CMK (cell line): ENCODE results near the gene GATA3.

Experiments used
- DNase-seq: peaks from one replicate; pipeline ENCODE4 v3.0.0-alpha.2; 2010; ENCODE audit warnings: low read depth

Gene GATA3

DNA sequence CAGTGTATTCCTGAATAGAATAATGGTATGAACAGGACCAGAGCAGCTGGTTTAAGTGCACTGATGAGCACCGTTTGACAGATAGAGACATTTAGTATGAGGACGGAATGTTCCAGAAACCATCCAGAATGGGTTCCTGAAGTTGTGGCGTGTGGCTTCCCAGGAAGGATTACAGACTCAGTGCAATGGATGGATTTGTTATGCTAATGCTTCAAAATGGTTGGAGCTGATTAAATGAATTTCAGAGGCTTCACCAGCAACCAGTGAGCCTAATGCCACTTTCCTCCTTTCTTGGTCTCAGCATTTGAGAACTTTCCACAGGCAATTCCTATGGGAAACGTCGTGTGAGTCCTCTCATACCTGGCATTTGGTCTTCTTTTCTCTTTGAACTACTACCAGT, 9.9 kb downstream of the GATA3 start:
- no peak for DNase-seq

DNA sequence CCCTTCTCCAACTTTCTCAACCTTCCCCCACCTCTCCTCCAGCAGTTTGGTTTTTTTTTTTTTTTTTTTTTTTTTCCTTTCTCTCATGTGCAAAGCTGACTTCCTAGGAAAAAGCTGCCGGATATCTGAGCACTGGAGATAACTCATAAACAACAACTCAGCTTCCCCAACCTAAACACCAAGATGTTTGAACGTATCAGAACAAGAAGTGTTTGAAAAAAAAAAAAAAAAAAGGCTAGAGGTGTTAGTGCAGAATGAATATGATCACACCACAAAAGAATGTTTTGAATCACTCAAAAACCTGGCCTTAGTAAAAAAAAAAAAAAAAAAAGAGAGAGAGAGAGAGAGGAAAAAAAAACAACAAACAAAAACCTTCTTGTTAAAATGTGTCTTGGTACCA, 11.2 kb downstream of the GATA3 start:
- no peak for DNase-seq

DNA sequence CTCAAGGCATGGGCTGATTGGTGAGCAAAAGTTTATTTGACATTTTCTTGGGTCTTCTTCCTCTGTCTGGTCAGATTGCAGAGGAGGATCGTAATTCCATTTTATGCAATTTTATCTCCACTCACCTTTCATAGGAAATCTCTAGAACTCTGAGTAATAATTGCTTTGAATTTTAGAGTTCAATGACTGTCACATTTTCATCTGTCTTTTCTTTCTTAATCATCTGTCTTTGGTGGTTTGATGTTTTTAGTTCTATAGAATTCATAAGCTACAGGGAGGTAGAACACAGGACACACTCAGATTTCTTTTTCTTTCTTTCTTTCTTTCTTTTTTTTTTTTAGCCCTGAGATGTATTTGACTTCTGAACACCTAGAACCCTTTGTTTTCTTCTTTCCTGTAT, 11.6 kb downstream of the GATA3 start:
- DNase-seq = no peak

GRCh38 chr10:8066797-8067196, 12.3 kb downstream of the GATA3 start:
- no peak for DNase-seq

DNA sequence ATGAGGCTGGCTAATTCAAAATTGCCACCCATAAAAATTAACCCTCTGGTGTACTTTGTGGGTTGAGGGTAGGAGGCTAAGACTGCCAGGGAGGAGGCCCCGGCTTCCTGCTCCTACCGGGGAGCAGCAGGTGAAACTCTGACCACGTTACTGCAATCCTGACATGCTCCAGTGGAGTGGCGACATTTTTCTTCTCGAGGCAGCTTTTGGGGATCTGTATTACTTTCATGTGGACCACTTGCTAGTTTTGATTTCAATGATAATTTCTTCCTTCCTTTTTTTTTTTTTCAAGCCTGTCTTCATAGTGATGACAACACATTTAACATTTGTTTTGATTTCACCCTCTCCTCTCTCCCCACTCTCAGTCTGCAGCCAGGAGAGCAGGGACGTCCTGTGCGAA, 14.6 kb downstream of the GATA3 start:
- DNase-seq = no peak

GRCh38 chr10:8069627-8070026, 15.1 kb downstream of the GATA3 start:
- no peak for DNase-seq

GRCh38 chr10:8070440-8070839, 16.0 kb downstream of the GATA3 start:
- DNase-seq = no peak

DNA sequence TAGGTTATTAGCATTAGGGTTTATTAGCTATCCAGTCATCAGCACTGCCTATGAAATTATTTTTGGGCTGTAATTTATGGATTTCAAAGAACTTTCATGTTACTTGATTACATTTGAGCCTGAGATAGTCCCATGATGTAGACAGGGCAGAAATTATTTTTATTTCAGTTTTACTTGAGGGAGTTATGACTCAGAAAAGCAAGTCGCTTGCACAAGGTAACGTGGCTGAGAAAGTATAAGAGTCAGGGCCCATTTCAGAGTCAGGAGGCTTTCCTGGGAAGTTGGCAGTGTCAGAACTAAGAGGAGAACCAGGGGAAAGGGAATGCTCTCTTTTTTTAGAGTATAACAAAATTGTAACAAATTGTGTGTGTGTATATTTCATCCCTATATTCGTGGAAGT, 16.5 kb downstream of the GATA3 start:
- no peak for DNase-seq

DNA sequence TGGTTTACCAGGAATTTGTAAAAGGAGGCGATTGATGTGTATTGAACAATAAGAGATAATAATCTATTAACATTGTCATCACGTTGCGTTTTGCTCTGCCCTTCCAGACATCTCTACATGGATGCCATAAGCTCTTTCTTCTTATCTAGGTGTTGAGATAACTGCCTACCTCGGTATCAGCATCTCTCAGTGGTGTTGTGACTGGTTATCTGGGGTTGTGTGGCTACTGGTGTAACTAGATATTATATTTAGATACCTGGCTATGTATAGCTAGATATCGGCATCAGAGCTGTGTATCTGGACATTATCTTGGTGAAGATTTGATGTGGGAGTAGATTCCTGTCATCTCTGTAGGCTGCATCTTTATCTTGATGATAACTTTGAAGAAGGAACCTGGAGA, 17.2 kb downstream of the GATA3 start:
- DNase-seq = no peak

DNA sequence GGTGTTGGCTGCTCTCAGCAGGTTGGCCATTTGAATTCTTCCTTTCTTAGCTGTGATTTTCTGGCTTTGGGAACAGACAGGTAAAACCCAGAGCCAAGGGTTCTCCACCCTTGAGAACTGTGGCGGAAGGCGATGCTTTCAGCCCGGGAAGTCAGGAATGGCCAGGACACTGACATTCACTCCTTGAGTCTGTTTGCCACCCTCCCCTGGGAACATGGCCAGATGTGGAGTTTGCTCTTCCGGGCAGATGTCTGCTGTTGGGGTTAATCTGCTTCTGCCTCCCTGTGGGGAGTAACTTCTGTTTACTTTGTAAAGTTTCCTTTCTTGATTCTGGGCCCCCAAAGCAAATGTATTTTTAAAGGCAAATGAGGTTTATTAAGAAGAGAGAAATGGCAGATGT, 17.7 kb downstream of the GATA3 start:
- DNase-seq = no peak

GRCh38 chr10:8073691-8074416, 19.4 kb downstream of the GATA3 start:
- no peak for DNase-seq

- DNase-seq = no peak
Observed at GRCh38 chr10:8074881-8075280, 20.4 kb downstream of the GATA3 start.

GRCh38 chr10:8075282-8076260, 21.1 kb downstream of the GATA3 start:
- no peak for DNase-seq

- DNase-seq = no peak
Observed at GRCh38 chr10:8076933-8077332, 22.4 kb downstream of the GATA3 start.

DNA sequence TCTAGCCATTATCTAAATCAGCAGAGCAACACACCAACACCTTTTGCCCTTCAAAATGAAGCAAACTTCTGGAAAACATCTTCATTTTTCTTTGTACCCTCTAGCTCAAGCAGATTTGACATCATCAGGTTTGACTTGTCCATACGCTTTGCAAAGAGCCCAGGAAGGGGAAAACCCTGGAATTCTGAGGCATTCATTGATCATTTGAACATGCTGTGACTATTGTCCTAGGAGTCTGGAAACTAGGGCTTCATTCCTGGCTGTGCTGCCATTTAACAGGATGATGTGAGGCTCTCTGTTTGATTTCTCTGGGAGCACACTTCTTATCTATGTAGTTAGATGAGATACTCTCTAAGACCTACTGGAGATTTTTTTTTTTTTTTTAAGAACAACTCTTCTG, 23.5 kb downstream of the GATA3 start:
- DNase-seq = no peak

- no peak for DNase-seq
Observed at GRCh38 chr10:8079126-8079525, 24.6 kb downstream of the GATA3 start.

- no peak for DNase-seq
Observed at GRCh38 chr10:8084799-8085198, 30.3 kb downstream of the GATA3 start.

DNA sequence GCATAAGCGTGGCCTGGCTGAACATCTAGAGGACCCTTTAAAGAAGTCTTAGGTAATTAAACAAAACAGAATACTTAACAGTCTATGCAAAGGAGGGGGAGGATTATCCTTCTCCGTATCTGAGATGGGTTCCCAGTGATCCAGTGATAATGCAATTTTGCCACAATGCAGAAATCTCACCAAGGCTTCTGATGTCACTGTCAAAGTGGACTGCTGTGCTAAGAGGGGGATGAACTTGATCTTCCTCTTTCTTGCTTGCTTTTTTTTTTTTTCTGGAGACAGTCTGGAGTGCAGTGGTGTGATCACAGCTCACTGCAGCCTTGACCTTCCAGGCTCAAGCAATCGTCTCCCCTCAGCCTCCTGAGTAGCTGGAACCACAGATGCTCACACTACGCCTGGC, 30.8 kb downstream of the GATA3 start:
- no peak for DNase-seq

DNA sequence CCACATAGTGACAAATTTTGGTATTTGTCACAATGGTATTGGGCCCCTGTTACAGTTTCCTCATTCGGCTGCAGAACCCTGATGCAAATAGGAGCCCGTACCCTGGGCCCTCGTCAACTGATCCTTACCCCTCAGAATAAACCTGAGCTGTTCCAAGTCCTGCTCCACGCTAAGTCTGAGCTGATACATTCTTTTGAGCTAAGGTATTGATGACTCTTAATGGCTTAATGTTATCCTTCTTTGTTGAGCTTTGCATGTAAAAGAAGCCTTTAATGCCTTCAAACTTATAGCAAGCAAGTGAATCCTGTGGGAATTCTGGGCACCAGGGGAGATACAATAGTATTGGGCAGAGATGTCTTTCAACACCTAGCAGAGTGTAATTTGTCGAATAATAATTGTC, 31.8 kb downstream of the GATA3 start:
- no peak for DNase-seq

- DNase-seq = peak; percentile 20
Observed at GRCh38 chr10:8088504-8088903, 34.0 kb downstream of the GATA3 start.

- no peak for DNase-seq
Observed at GRCh38 chr10:8092428-8092827, 37.9 kb downstream of the GATA3 start.

- DNase-seq = no peak
Observed at GRCh38 chr10:8095959-8096358, 41.5 kb downstream of the GATA3 start.

- no peak for DNase-seq
Observed at GRCh38 chr10:8096931-8097330, 42.4 kb downstream of the GATA3 start.
